ENCODE data around the gene KCNG2. TPM values are rescaled to one million over a fixed set of nuclear protein-coding genes. Genes with fewer than 3 reads are reported as not detected.

KCNG2 gene
- total and polyA plus RNA-seq, 2 of the 4 experiments (the other 2 are of a cell fraction) = not detected

DNA sequence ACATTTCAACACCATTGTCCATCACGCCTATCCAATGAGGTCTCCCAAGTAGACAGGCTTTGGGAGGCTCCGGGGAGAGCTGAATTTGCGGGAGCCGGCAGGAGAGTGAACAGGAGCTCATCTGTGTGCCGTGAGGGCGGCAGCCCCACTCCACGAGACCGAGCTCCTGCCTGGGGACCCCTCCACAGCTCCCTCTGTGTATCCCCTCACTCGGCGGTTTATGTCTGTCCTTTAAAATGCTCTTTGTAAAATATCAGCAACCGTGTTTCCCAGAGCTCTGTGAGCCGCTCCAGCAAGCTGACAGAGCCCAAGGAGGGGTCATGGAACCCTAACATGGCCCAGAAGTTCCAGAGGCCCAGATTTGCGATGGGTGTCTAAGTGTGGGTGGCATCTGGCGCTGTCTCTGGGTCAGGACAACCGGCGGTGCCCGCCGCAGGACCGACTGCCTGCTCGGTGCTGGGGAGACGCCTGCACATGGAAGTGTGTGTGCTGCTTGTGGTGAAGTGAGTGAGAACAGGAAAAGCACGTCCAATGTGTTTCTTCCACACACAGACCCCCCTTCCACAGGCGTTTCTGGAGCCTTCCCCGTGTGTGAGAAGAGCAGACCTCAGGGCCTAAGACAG is 118.9 kb downstream of the KCNG2 start (continued):
- TF ChIP-seq NFE2L2 (IDR thresholded peaks at IDR 0.05; ENCODE audit: low read depth, low read length) = no peak

GRCh38 chr18:79917169-79917852 is 119.6 kb downstream of the KCNG2 start:
- Histone ChIP-seq H4K91ac (ENCODE audit: insufficient read depth, low read depth, low read length) (no peak overlapping the region), H2BK5ac (ENCODE audit: low read depth, low read length, poor library complexity, severe bottlenecking) (no peak overlapping the region), H3K14ac (replicated peaks; ENCODE audit: low read depth, low read length) (no peak overlapping the region), H2AK9ac (replicated peaks; ENCODE audit: low read depth, low read length, poor library complexity) (no peak overlapping the region), H3K23ac (ENCODE audit: low read depth, low read length) (no peak overlapping the region), H3K27me3 (ENCODE audit: control insufficient read depth, insufficient read depth, low read length) (no peaks in the 10 kb centered on the region), H3K9me3 (ENCODE audit: control insufficient read depth, insufficient read depth, low read length) (peaks cover 11% of the 10 kb centered on the region; the same call in 1 of the 2 replicates), H3K56ac (ENCODE audit: extremely low read depth, insufficient read depth, low read length) (no peak overlapping the region), H3K4me1 (ENCODE audit: control insufficient read depth, insufficient read depth, low read length) (no peaks in the 10 kb centered on the region), H2BK20ac (ENCODE audit: low read depth, low read length) (no peak overlapping the region), H2BK120ac (ENCODE audit: low read depth, low read length) (no peak overlapping the region), H3K4me3 (ENCODE audit: insufficient read depth, low read depth, low read length) (no peak overlapping the region), H3K79me1 (ENCODE audit: low read depth in 1 of 2, low read length in 2 of 2) (peaks cover 13 to 32% of the 10 kb centered on the region in 2 experiments), H2AFZ (replicated peaks; ENCODE audit: low read length, poor library complexity) (no peak overlapping the region), H3K27ac (ENCODE audit: insufficient read depth, low read length) (no peak overlapping the region), H4K5ac (ENCODE audit: low read depth, low read length) (no peak overlapping the region), H4K20me1 (ENCODE audit: insufficient read depth, low read length) (peaks cover 12% of the 10 kb centered on the region), H3K9me1 (ENCODE audit: insufficient read depth, low read length) (0 out of 2 replicates have a peak, but pooled peaks cover 4% of the 10 kb centered on the region), H4K8ac (ENCODE audit: low read depth in 2 of 2, low read length in 2 of 2) (no peak overlapping the region), H3K4ac (ENCODE audit: low read depth, low read length) (no peak overlapping the region), H3K9ac (ENCODE audit: low read depth, low read length) (no peak overlapping the region), H3K36me3 (ENCODE audit: control insufficient read depth, insufficient read depth, low read length) (peaks cover 58% of the 10 kb centered on the region), H2AK5ac (ENCODE audit: low read depth, low read length) (no peak overlapping the region), H2BK15ac (ENCODE audit: low read depth, low read length) (no peak overlapping the region), H3K18ac (ENCODE audit: low read depth, low read length) (no peak overlapping the region), H3K4me2 (ENCODE audit: low read depth, low read length) (no peak overlapping the region)
- no TSS peak for BruUV-seq (replicated peaks)
- CTCF ChIA-PET = no interaction called here
- ATAC-seq (ENCODE audit: low read depth) (no peak; the same call in 1 of the 2 replicates), DNase-seq (no peak)
- POLR2A ChIA-PET (ENCODE audit: unreplicated experiment) = no interaction called here
- dilution Hi-C loops (cut with HindIII; ENCODE audit: low sequenced_read_pairs, unreplicated experiment) (no loop called here), intact Hi-C loops (cut with micrococcal nuclease) (no loop called here), in situ Hi-C loops (cut with MboI; ENCODE audit: low sequenced_read_pairs) (no loop called here)
- 100% methylated on average over 17 of the region's 28 CpGs; no CpG with 5 or more reads in 1 of the 2 experiments for WGBS, 2 experiments (ENCODE audit: extremely low coverage in 2 of 2, insufficient read length in 1 of 2)
- TF ChIP-seq NFE2L2 (IDR thresholded peaks at IDR 0.05; ENCODE audit: low read depth, low read length) = no peak
- no peak for TF ChIP-seq POLR2A (IDR thresholded peaks at IDR 0.05; ENCODE audit: low read depth, low read length)
- TF ChIP-seq SMC3 (IDR thresholded peaks at IDR 0.05; ENCODE audit: low read depth, low read length) = no peak
- no peak for TF ChIP-seq MAZ (IDR thresholded peaks at IDR 0.05; ENCODE audit: borderline replicate concordance, low read depth, low read length)
- TF ChIP-seq RCOR1 (IDR thresholded peaks at IDR 0.05; ENCODE audit: insufficient replicate concordance, low read length) = no peak
- no peak for TF ChIP-seq CHD1 (IDR thresholded peaks at IDR 0.05; ENCODE audit: low read depth, low read length)
- TF ChIP-seq BHLHE40 (IDR thresholded peaks at IDR 0.05; ENCODE audit: low read depth, low read length) = no peak
- no peak for TF ChIP-seq FOS (IDR thresholded peaks at IDR 0.05; ENCODE audit: low read depth, low read length)
- TF ChIP-seq, protein P1, sequence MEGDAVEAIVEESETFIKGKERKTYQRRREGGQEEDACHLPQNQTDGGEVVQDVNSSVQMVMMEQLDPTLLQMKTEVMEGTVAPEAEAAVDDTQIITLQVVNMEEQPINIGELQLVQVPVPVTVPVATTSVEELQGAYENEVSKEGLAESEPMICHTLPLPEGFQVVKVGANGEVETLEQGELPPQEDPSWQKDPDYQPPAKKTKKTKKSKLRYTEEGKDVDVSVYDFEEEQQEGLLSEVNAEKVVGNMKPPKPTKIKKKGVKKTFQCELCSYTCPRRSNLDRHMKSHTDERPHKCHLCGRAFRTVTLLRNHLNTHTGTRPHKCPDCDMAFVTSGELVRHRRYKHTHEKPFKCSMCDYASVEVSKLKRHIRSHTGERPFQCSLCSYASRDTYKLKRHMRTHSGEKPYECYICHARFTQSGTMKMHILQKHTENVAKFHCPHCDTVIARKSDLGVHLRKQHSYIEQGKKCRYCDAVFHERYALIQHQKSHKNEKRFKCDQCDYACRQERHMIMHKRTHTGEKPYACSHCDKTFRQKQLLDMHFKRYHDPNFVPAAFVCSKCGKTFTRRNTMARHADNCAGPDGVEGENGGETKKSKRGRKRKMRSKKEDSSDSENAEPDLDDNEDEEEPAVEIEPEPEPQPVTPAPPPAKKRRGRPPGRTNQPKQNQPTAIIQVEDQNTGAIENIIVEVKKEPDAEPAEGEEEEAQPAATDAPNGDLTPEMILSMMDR (conservative IDR thresholded peaks at IDR 0.05; ENCODE audit: low read depth, low read length) = no peak
- TF ChIP-seq MAFK (IDR thresholded peaks at IDR 0.05; ENCODE audit: low read depth, low read length) = no peak
- TF ChIP-seq RAD21 (IDR thresholded peaks at IDR 0.05; ENCODE audit: low read length) = no peak
- no peak for TF ChIP-seq RFX5 (IDR thresholded peaks at IDR 0.05; ENCODE audit: low read depth, low read length)
- TF ChIP-seq ELK1 (IDR thresholded peaks at IDR 0.05; ENCODE audit: borderline replicate concordance, low read depth, low read length) = no peak
- no peak for TF ChIP-seq MXI1 (IDR thresholded peaks at IDR 0.05; ENCODE audit: borderline replicate concordance, low read depth, low read length)

Measured in IMR-90 (cell line).